Measurements from ENCODE around the gene NUCB2. TPM values are rescaled to one million over a fixed set of nuclear protein-coding genes. Genes with fewer than 3 reads are reported as not detected.

NUCB2 gene
- total and polyA plus RNA-seq, 2 donors (not counting 1 experiment from before 2014, with no cell fraction given) = 164 to 176 TPM

- H3K27ac ChIP-seq (ENCODE audit: insufficient read depth, low read length) = peak overlapping the region; percentile 42
- no peaks in the 10 kb centered on the region for H3K27me3 ChIP-seq (ENCODE audit: control insufficient read depth, insufficient read depth, low read length)
- no peak for TF ChIP-seq EZH2 (IDR thresholded peaks at IDR 0.05; ENCODE audit: low read length, missing control alignments)
- no peak for TF ChIP-seq CTCF (conservative IDR thresholded peaks at IDR 0.05 in 1 of 2, IDR thresholded peaks at IDR 0.05 in 1 of 2; ENCODE audit: low read depth in 1 of 2, low read length in 2 of 2)
- no peak overlapping the region for H3K9ac ChIP-seq (ENCODE audit: insufficient read depth, low read length)
- no peaks in the 10 kb centered on the region for H4K20me1 ChIP-seq (ENCODE audit: control insufficient read depth, extremely low read depth, insufficient read depth, low read length)
- H3K4me1 ChIP-seq (ENCODE audit: control insufficient read depth, extremely low read depth, insufficient read depth, low read length) = peaks cover 4% of the 10 kb centered on the region
- no peaks in the 10 kb centered on the region for H3K79me2 ChIP-seq (ENCODE audit: control insufficient read depth, insufficient read depth, low read length)
- H3K36me3 ChIP-seq (ENCODE audit: control insufficient read depth, insufficient read depth, low read length) = no peaks in the 10 kb centered on the region
- DNase-seq (ENCODE audit: low read depth in 2 of 2) = peak in 1 of 2 donors; percentile 1
- H3K4me2 ChIP-seq (ENCODE audit: extremely low read depth, insufficient read depth, low read length) = peak overlapping the region; percentile 34
- H2AFZ ChIP-seq (ENCODE audit: low read length) = peak overlapping the region; percentile 60
- no peaks in the 10 kb centered on the region for H3K9me3 ChIP-seq (ENCODE audit: control insufficient read depth, insufficient read depth, low read depth, low read length)
- peak overlapping the region in 1 of 4 experiments; percentile 7 for H3K4me3 ChIP-seq (replicated peaks in 1 of 4; ENCODE audit: control extremely low read depth in 1 of 4, insufficient read depth in 1 of 4, low read depth in 3 of 4, low read length in 4 of 4)
These were observed 37.1 kb downstream of the NUCB2 start for GRCh38 chr11:17313349-17314231.

- no peak for TF ChIP-seq CTCF (conservative IDR thresholded peaks at IDR 0.05 in 1 of 2, IDR thresholded peaks at IDR 0.05 in 1 of 2; ENCODE audit: low read depth in 1 of 2, low read length in 2 of 2)
- TF ChIP-seq EZH2 (IDR thresholded peaks at IDR 0.05; ENCODE audit: low read length, missing control alignments) = no peak
- no peaks in the 10 kb centered on the region for H3K36me3 ChIP-seq (ENCODE audit: control insufficient read depth, insufficient read depth, low read length)
- no peaks in the 10 kb centered on the region for H3K79me2 ChIP-seq (ENCODE audit: control insufficient read depth, insufficient read depth, low read length)
- peak overlapping the region in 1 of 4 experiments; percentile 7 for H3K4me3 ChIP-seq (replicated peaks in 1 of 4; ENCODE audit: control extremely low read depth in 1 of 4, insufficient read depth in 1 of 4, low read depth in 3 of 4, low read length in 4 of 4)
- H4K20me1 ChIP-seq (ENCODE audit: control insufficient read depth, extremely low read depth, insufficient read depth, low read length) = no peaks in the 10 kb centered on the region
- peak overlapping the region; percentile 60 for H2AFZ ChIP-seq (ENCODE audit: low read length)
- H3K9ac ChIP-seq (ENCODE audit: insufficient read depth, low read length) = no peak overlapping the region
- peak overlapping the region; percentile 34 for H3K4me2 ChIP-seq (ENCODE audit: extremely low read depth, insufficient read depth, low read length)
- no peaks in the 10 kb centered on the region for H3K9me3 ChIP-seq (ENCODE audit: control insufficient read depth, insufficient read depth, low read depth, low read length)
- peaks cover 4% of the 10 kb centered on the region for H3K4me1 ChIP-seq (ENCODE audit: control insufficient read depth, extremely low read depth, insufficient read depth, low read length)
- H3K27me3 ChIP-seq (ENCODE audit: control insufficient read depth, insufficient read depth, low read length) = no peaks in the 10 kb centered on the region
- H3K27ac ChIP-seq (ENCODE audit: insufficient read depth, low read length) = peak overlapping the region; percentile 42
- peak; percentile 86 to 96 for DNase-seq (ENCODE audit: low read depth in 2 of 2)
These were observed 37.7 kb downstream of the NUCB2 start for GRCh38 chr11:17314232-17314547.

- peaks cover 4% of the 10 kb centered on the region for H3K4me1 ChIP-seq (ENCODE audit: control insufficient read depth, extremely low read depth, insufficient read depth, low read length)
- H3K4me3 ChIP-seq (replicated peaks in 1 of 4; ENCODE audit: control extremely low read depth in 1 of 4, insufficient read depth in 1 of 4, low read depth in 3 of 4, low read length in 4 of 4) = no peak overlapping the region
- H3K79me2 ChIP-seq (ENCODE audit: control insufficient read depth, insufficient read depth, low read length) = no peaks in the 10 kb centered on the region
- H3K9me3 ChIP-seq (ENCODE audit: control insufficient read depth, insufficient read depth, low read depth, low read length) = no peaks in the 10 kb centered on the region
- no peak for TF ChIP-seq EZH2 (IDR thresholded peaks at IDR 0.05; ENCODE audit: low read length, missing control alignments)
- TF ChIP-seq CTCF (conservative IDR thresholded peaks at IDR 0.05 in 1 of 2, IDR thresholded peaks at IDR 0.05 in 1 of 2; ENCODE audit: low read depth in 1 of 2, low read length in 2 of 2) = no peak
- no peaks in the 10 kb centered on the region for H3K36me3 ChIP-seq (ENCODE audit: control insufficient read depth, insufficient read depth, low read length)
- H2AFZ ChIP-seq (ENCODE audit: low read length) = no peak overlapping the region
- no peak for DNase-seq (ENCODE audit: low read depth in 2 of 2)
- H3K27ac ChIP-seq (ENCODE audit: insufficient read depth, low read length) = no peak overlapping the region
- no peaks in the 10 kb centered on the region for H4K20me1 ChIP-seq (ENCODE audit: control insufficient read depth, extremely low read depth, insufficient read depth, low read length)
- H3K27me3 ChIP-seq (ENCODE audit: control insufficient read depth, insufficient read depth, low read length) = no peaks in the 10 kb centered on the region
- no peak overlapping the region for H3K9ac ChIP-seq (ENCODE audit: insufficient read depth, low read length)
- no peak overlapping the region for H3K4me2 ChIP-seq (ENCODE audit: extremely low read depth, insufficient read depth, low read length)
These were observed 38.4 kb downstream of the NUCB2 start for GRCh38 chr11:17314904-17315426.
